Non-pigmented ciliary epithelial cell (primary cell): ENCODE data around the gene BLOC1S6.

Experiments
- DNase-seq: peaks from one replicate; pipeline ENCODE4 v3.0.0-alpha.2; 2010; ENCODE audit warnings: low read depth

BLOC1S6 gene

GRCh38 chr15:45588219-45588875 is 1.2 kb downstream of the BLOC1S6 start:
- no peak for DNase-seq

- no peak for DNase-seq
Measured at GRCh38 chr15:45589256-45589655, 2.1 kb downstream of the BLOC1S6 start.

GRCh38 chr15:45594319-45594718 is 7.1 kb downstream of the BLOC1S6 start:
- DNase-seq: no peak

GRCh38 chr15:45594835-45595530 is 7.8 kb downstream of the BLOC1S6 start:
- DNase-seq: no peak

- DNase-seq: no peak
Measured at GRCh38 chr15:45603881-45604280, 16.7 kb downstream of the BLOC1S6 start.

- DNase-seq: no peak
Measured at GRCh38 chr15:45604326-45604725, 17.1 kb downstream of the BLOC1S6 start.

GRCh38 chr15:45606413-45606812 is 19.2 kb downstream of the BLOC1S6 start:
- no peak for DNase-seq

- no peak for DNase-seq
Measured at GRCh38 chr15:45606841-45607240, 19.7 kb downstream of the BLOC1S6 start.

GRCh38 chr15:45611305-45611704 is 24.1 kb downstream of the BLOC1S6 start:
- no peak for DNase-seq

- peak; percentile 31 for DNase-seq
Measured at GRCh38 chr15:45612790-45613415, 25.7 kb downstream of the BLOC1S6 start.

- no peak for DNase-seq
Measured at GRCh38 chr15:45616901-45617323, 29.7 kb downstream of the BLOC1S6 start.

GRCh38 chr15:45618813-45619212 is 31.6 kb downstream of the BLOC1S6 start:
- DNase-seq: no peak

GRCh38 chr15:45628136-45628535 is 41.0 kb downstream of the BLOC1S6 start:
- no peak for DNase-seq

GRCh38 chr15:45630917-45631691 is 43.9 kb downstream of the BLOC1S6 start:
- DNase-seq: no peak

- DNase-seq: no peak
Measured at GRCh38 chr15:45631776-45632175, 44.6 kb downstream of the BLOC1S6 start.

- no peak for DNase-seq
Measured at GRCh38 chr15:45634432-45635190, 47.4 kb downstream of the BLOC1S6 start, which contains the start of gene SQOR. TSS of gene SQOR (plus strand) at chr15:45635029. CDS start at chr15:45658924, 23,895 bp downstream.

- DNase-seq: no peak
Measured at GRCh38 chr15:45635191-45635638, 48.0 kb downstream of the BLOC1S6 start.

GRCh38 chr15:45635763-45636292 is 48.6 kb downstream of the BLOC1S6 start:
- no peak for DNase-seq

- DNase-seq: no peak
Measured at GRCh38 chr15:45637141-45637540, 50.0 kb downstream of the BLOC1S6 start.

- no peak for DNase-seq
Measured at GRCh38 chr15:45637552-45638033, 50.4 kb downstream of the BLOC1S6 start.

GRCh38 chr15:45640616-45641015 is 53.4 kb downstream of the BLOC1S6 start:
- no peak for DNase-seq
